GM13976 (cell line): Measurements from ENCODE around the gene MORN3.
"Not testable (repeated sequence)": the region's sequence is repeated elsewhere in the genome, so short reads cannot be mapped to it uniquely, and the experiment has no call there.

Experiments used
- DNase-seq: peaks from one replicate; pipeline ENCODE4 v3.0.0; 2012; ENCODE audit warnings: low spot score
- in situ Hi-C: fragments of 300-500 bp; cut with MboI; formaldehyde crosslinking; loops from one replicate; pipeline ENCODE4 v1.12.0; 2022; ENCODE audit warnings: low sequenced_read_pairs, mixed read lengths, inconsistent platforms; ENCODE audit not compliant: unreplicated experiment
- TF ChIP-seq, protein P1 (sequence below): IDR thresholded peaks from 2 replicates; pipeline ENCODE4 v1.5.1; 2012; ENCODE audit warnings: borderline replicate concordance, mild to moderate bottlenecking; ENCODE audit not compliant: insufficient read depth; ENCODE audit errors: extremely low read depth, missing control alignments, control extremely low read depth

MORN3 gene

DNA sequence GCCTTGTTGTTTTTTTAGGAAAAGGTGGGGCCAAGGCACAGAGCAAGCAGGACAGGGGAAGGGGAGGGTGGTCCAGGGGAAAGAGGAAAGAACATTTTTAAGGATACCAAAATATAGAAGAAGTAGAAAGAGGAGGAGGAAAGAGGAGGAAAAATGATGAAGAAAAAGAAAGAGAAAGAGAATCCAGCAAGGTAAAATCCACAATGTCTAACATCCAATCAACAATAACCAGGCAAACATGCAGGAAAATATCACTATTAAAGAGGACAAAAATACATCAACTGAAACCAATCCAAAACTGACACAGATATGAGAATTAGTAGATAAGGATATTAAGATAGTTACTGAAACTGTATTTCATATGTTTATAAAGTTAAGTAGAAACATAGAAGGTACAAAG is 36.1 kb upstream of the MORN3 start:
- TF ChIP-seq, protein P1, sequence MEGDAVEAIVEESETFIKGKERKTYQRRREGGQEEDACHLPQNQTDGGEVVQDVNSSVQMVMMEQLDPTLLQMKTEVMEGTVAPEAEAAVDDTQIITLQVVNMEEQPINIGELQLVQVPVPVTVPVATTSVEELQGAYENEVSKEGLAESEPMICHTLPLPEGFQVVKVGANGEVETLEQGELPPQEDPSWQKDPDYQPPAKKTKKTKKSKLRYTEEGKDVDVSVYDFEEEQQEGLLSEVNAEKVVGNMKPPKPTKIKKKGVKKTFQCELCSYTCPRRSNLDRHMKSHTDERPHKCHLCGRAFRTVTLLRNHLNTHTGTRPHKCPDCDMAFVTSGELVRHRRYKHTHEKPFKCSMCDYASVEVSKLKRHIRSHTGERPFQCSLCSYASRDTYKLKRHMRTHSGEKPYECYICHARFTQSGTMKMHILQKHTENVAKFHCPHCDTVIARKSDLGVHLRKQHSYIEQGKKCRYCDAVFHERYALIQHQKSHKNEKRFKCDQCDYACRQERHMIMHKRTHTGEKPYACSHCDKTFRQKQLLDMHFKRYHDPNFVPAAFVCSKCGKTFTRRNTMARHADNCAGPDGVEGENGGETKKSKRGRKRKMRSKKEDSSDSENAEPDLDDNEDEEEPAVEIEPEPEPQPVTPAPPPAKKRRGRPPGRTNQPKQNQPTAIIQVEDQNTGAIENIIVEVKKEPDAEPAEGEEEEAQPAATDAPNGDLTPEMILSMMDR = no peak
- in situ Hi-C loops = no loop called here
- no peak for DNase-seq

DNA sequence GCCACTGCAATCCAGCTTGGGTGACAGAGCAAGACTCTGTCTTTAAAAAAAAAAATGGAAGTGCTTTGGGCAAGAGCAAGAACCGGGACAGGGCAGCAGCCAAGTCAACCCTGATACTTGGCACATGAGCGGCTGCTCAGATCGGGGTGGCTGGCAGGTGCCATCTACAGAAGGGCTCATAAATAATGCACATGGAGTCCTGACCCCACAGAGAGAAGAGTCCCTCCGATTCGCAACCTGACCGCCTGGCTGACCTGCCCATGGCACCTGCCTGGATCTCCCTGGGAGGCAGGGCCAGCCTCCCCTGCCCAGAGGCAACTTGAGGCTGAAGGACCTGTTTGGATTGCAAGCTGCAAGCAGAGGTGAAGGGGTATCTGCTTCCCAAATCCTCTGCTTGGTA is 33.5 kb upstream of the MORN3 start:
- DNase-seq = no peak
- TF ChIP-seq, protein P1 = no peak
- in situ Hi-C loops = loop anchor here (5.0 kb wide), 1 partner anchor 64 kb away; no protein-coding TSS in a partner anchor

DNA sequence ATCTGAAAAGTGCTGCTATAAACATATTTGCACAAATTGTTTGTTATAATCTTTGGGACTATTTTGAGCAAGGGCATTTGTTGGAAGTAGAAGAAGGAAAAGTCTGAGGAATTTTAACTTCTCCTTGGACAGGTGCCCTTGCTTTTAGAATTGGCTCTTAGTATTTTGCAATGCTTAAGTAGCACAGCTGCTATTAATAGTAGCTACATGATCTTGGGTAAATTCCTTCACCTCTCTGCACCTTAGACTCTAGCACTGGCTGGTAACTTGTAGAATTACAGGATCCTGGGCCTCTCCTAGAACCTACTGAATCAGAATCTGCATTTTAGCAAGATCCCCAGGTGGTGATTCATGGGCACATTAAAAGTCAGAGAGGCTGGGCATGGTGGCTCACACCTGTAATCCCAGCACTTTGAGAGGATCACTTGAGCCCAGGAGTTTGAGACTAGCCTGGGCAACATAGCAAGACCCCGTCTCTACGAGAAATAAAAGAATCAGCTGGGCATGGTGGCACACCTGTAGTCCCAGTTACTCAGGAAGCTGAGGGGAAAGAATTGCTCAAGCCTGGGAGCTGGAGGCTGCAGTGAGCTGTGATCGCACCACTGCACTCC is 32.3 kb upstream of the MORN3 start:
- TF ChIP-seq, protein P1 = no peak
- DNase-seq = no peak
- in situ Hi-C loops = loop anchor here (5.0 kb wide), 1 partner anchor 66 kb away; no protein-coding TSS in a partner anchor

DNA sequence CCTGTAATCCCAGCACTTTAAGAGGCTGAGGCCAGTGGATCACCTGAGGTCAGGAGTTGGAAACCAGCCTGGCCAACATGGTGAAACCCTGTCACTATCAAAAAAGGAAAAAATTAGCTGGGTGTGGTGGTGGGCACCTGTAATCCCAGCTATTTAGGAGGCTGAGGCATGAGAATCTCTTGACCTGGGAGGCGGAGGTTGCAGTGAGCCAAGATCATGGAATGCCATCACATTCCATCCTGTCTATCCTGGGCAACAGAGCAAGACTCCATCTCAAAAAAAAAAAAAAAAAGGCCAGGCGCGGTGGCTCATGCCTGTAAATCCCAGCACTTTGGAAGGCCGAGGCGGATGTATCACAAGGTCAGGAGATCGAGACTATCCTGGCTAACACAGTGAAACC is 28.4 kb upstream of the MORN3 start:
- DNase-seq, in situ Hi-C loops: not testable (repeated sequence)

DNA sequence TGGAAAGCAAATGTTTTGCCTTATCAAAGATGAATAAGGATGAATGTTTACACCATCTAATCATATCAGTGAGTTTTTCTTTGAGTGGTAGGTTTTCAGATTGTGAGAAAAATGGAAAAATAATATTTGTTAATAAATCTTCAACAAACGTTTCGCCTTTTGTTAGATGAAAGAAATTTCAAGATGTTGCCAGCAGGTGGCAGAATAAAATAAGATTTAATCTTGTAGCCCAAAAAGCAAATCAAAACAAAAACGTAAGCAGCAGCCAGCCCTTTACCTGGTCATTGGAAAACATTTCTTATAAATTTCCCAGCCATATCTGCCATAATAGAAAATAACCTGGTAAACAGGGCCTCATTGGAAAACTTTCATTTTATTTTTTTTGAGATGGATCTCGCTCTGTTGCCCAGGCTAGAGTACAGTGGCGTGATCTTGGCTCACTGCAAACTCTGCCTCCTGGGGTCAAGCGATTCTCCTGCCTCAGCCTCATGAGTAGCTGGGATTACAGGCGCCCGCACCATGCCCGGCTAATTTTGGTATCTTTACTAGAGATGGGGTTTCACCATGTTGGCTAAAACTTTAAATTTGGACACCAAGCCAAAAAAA is 27.7 kb upstream of the MORN3 start:
- in situ Hi-C loops = no loop called here
- peak; percentile 74 for DNase-seq
- TF ChIP-seq, protein P1 = peak; percentile 54

DNA sequence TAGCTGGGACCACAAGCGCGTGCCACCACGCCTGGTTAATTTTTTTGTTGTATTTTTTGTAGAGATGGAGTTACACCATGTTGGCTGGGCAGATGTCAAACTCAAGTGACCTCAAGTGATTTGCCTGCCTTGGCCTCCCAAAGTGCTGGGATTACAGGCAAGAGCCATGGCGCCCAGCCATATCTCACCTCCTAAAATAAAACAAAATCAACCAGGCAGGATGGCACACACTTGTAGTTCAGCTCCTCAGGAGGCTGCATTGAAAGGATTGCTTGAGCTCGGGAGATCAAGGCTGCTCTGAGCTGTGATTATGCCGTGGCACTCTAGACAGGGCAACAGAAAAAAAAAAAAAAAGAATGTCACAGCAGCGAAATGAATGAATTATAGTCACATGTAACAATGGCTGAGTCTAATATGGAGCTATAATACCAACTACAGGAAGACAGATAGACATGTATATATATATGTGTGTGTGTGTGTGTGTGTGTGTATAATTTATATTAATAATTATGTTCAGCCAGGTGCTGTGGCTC is 23.8 kb upstream of the MORN3 start:
- TF ChIP-seq, protein P1 = no peak
- no peak for DNase-seq
- in situ Hi-C loops = no loop called here

DNA sequence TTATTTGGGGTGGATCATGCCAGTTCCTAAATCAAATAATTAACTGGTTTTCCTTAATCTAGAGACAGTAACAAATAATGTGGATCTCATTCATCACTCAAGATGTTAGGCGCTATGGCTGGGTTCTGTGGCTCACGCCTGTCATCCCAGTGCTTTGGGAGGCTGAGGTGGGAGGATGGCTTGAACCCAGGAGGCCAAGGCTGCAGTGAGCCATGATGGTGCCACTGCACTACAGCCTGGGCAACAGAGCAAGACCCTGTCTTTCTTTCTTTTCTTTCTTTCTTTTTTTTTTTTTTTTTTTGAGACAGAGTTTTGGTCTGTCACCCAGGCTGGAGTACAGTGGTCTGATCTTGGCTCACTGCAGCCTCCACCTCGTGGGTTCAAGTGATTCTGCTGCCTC is 23.3 kb upstream of the MORN3 start:
- DNase-seq, in situ Hi-C loops: not testable (repeated sequence)
